Ovary (tissue), 3 donors: ENCODE measurements around the gene INTS6L.

Source experiments
- CTCF ChIP-seq, 3 donors: fragments of 450-650 bp in 2 of 3; fragments of 200-600 bp in 1 of 3; IDR thresholded peaks; one replicate each; pipeline versions ENCODE4 v1.5.1 to v1.8.0; 2016 to 2022; ENCODE audit warnings: antibody characterized with exemption in 3 of 3, mild to moderate bottlenecking in 1 of 3
- EP300 ChIP-seq: sonication (generic); formaldehyde crosslinking; IDR thresholded peaks from one replicate; pipeline ENCODE4 v1.6.1; 2017; ENCODE audit warnings: antibody characterized with exemption
- donor health status: DM: no; HTN: no; CAD: no.

DNA sequence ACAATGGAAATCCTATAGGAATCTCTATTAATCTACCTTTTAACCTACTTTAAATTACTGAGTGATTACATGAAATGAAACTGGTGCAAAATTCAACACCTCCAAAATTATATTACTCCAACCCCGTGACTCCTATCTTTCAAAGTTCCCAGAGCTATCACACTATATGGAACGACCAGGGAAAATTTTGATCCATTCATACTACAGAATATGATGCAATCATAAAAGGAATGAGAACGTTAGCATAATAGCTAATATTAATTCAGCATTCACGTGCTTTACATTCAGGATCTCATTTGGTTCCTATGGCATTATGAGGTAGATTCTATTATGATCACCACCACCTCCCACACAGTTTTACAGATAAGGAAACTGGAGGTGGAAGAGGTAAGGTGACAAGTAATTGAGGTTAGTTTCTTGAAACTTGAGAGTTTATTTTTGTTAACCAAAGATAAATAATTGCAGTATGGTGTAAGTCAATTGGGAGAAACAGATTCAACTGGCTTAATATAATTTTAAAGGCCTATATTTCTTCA is 29.4 kb upstream of the INTS6L start:
- TF ChIP-seq CTCF (IDR thresholded peaks at IDR 0.05) (no peak), EP300 (no peak)
